ENCODE results near the gene SOS1.
"Not testable (repeated sequence)": the region's sequence is repeated elsewhere in the genome, so short reads cannot be mapped to it uniquely, and the experiment has no call there.

DNA sequence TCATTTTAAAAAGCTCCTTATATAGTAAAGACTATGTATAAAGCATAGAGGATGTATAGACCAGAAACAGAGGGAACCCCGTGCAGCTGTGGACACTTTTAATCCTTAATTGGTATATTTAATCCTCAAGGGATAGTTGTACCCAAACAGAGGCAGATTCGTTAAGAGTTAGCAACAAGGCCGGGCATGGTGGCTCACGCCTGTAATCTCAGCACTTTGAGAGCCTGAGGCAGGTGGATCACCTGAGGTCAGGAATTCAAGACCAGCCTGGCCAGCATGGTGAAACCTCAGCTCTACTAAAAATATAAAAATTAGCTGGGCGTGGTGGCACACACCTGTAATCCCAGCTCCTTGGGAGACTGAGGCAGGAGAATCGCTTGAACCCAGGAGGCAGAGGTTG, 184.3 kb downstream of the SOS1 start:
- TF ChIP-seq POLR2A (IDR thresholded peaks at IDR 0.05; ENCODE audit: extremely low read depth, insufficient read length); MYC (IDR thresholded peaks at IDR 0.05; ENCODE audit: low read depth, low read length): not testable (repeated sequence)
- TF ChIP-seq, protein P1, sequence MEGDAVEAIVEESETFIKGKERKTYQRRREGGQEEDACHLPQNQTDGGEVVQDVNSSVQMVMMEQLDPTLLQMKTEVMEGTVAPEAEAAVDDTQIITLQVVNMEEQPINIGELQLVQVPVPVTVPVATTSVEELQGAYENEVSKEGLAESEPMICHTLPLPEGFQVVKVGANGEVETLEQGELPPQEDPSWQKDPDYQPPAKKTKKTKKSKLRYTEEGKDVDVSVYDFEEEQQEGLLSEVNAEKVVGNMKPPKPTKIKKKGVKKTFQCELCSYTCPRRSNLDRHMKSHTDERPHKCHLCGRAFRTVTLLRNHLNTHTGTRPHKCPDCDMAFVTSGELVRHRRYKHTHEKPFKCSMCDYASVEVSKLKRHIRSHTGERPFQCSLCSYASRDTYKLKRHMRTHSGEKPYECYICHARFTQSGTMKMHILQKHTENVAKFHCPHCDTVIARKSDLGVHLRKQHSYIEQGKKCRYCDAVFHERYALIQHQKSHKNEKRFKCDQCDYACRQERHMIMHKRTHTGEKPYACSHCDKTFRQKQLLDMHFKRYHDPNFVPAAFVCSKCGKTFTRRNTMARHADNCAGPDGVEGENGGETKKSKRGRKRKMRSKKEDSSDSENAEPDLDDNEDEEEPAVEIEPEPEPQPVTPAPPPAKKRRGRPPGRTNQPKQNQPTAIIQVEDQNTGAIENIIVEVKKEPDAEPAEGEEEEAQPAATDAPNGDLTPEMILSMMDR (IDR thresholded peaks at IDR 0.05; ENCODE audit: low read depth, low read length) = not testable (repeated sequence)
- TF ChIP-seq, protein P2, sequence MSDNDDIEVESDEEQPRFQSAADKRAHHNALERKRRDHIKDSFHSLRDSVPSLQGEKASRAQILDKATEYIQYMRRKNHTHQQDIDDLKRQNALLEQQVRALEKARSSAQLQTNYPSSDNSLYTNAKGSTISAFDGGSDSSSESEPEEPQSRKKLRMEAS (IDR thresholded peaks at IDR 0.05; ENCODE audit: low read depth, low read length) = not testable (repeated sequence)
